Mammary epithelial cell (primary cell): Measurements from ENCODE around the gene TBL1X.

ENCODE experiments used
- CTCF ChIP-seq, 2 donors: IDR thresholded peaks in 1 of 2; conservative IDR thresholded peaks in 1 of 2; 2 replicates each; pipeline ENCODE4 v1.5.1; 2011 to 2012; ENCODE audit warnings: inconsistent platforms in 2 of 2, low read length in 2 of 2, mild to moderate bottlenecking in 2 of 2, control low read depth in 1 of 2, low read depth in 1 of 2; ENCODE audit not compliant: insufficient read depth in 1 of 2; ENCODE audit errors: extremely low read depth in 1 of 2
- EZH2 ChIP-seq: IDR thresholded peaks from 2 replicates; pipeline ENCODE4 v1.6.1; 2012; ENCODE audit warnings: low read length, inconsistent platforms, borderline replicate concordance

GRCh38 chrX:9436812-9437211 is 28.0 kb upstream of the TBL1X start:
- TF ChIP-seq CTCF (conservative IDR thresholded peaks at IDR 0.05 in 1 of 2, IDR thresholded peaks at IDR 0.05 in 1 of 2; ENCODE audit: extremely low read depth in 1 of 2, insufficient read depth in 1 of 2, low read depth in 1 of 2, low read length in 2 of 2), result no peak
- no peak for TF ChIP-seq EZH2
